GM19438 (cell line): ENCODE measurements around the gene DPM2.

Experiments used
- ATAC-seq: cut with Tn5 transposase; IDR thresholded peaks from one replicate; pipeline ENCODE4 v1.9.1; 2021; ENCODE audit warnings: low read depth; ENCODE audit not compliant: unreplicated experiment

The DPM2 gene

GRCh38 chr9:127921557-127922120 lies 16.0 kb downstream of the DPM2 start:
- ATAC-seq, result no peak

- ATAC-seq, result no peak
Observed at GRCh38 chr9:127920794-127921193, 16.9 kb downstream of the DPM2 start.

- ATAC-seq, result no peak
Observed at GRCh38 chr9:127919253-127919815, 18.3 kb downstream of the DPM2 start.

GRCh38 chr9:127918183-127919107 lies 19.2 kb downstream of the DPM2 start:
- ATAC-seq, result no peak

GRCh38 chr9:127917603-127918002 lies 20.1 kb downstream of the DPM2 start:
- ATAC-seq, result no peak

- ATAC-seq, result peak; percentile 57
Observed at GRCh38 chr9:127916720-127917581, 20.7 kb downstream of the DPM2 start, which contains the start of gene ST6GALNAC4. Gene ST6GALNAC4 (minus strand): TSS chr9:127917041. CDS start chr9:127916419, 622 bp downstream.

- ATAC-seq, result no peak
Observed at GRCh38 chr9:127915801-127916719, 21.6 kb downstream of the DPM2 start.

GRCh38 chr9:127915325-127915752 lies 22.3 kb downstream of the DPM2 start:
- ATAC-seq, result no peak

- ATAC-seq, result no peak
Observed at GRCh38 chr9:127913682-127914081, 24.0 kb downstream of the DPM2 start.

- ATAC-seq, result no peak
Observed at GRCh38 chr9:127912882-127913281, 24.8 kb downstream of the DPM2 start.

- ATAC-seq, result no peak
Observed at GRCh38 chr9:127912296-127912695, 25.4 kb downstream of the DPM2 start.

GRCh38 chr9:127910613-127911205 lies 26.9 kb downstream of the DPM2 start:
- ATAC-seq, result no peak

- ATAC-seq, result no peak
Observed at GRCh38 chr9:127909839-127910273, 27.8 kb downstream of the DPM2 start.

- ATAC-seq, result no peak
Observed at GRCh38 chr9:127908660-127908926, 29.1 kb downstream of the DPM2 start.

- ATAC-seq, result no peak
Observed at GRCh38 chr9:127907867-127908659, 29.6 kb downstream of the DPM2 start.

GRCh38 chr9:127905788-127906191 lies 31.9 kb downstream of the DPM2 start:
- ATAC-seq, result no peak

GRCh38 chr9:127905004-127905728 lies 32.5 kb downstream of the DPM2 start:
- no peak for ATAC-seq

- no peak for ATAC-seq
Observed at GRCh38 chr9:127904561-127905003, 33.1 kb downstream of the DPM2 start.
